Hindlimb muscle (tissue), 1 donor: Measurements from ENCODE around the gene PRR35. TPM values are rescaled to one million over a fixed set of nuclear protein-coding genes. Genes with fewer than 3 reads are reported as not detected.

Source experiments
- DNase-seq: peaks from one replicate; pipeline ENCODE4 v3.0.0-alpha.2; 2013
- polyA plus RNA-seq: library from polyadenylated mRNA; unstranded; fragments of 120-200 nt; gene quantifications from one replicate; pipeline ENCODE4 v1.2.1, GENCODE V29; 2013; ENCODE audit not compliant: insufficient read length

Gene PRR35
- polyA plus RNA-seq, result 0.14 TPM

DNA sequence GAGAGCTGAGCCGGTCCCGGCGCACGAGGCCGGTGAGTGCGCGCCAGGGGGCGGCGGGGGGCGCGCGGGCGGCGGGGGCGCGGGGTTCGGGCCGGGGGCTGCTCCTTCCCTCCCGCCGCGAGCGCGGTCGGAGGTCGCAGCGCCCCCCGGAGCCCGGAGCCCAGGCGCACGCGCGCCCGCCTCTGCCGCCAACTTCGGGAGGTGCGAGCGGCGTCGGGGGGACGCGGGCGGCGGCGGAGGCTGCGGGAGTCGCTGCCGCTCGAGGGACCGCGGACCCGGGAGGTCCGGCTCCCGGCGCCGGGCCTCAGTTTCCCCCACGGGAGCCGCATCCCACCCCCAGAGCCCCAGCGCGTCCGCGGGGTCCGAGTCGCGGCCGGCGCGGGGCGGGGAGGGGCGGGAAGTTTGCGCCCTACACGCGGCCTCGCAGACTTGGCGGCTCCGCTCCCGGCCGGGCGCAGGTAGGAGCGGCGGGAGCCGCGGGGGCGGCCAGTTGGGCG lies at the start of gene PRR35:
PRR35 (plus strand) TSS at position 191 of the 497 bp plus-strand sequence. CDS start 2,901 bp downstream, outside the sequence.
- no peak for DNase-seq

DNA sequence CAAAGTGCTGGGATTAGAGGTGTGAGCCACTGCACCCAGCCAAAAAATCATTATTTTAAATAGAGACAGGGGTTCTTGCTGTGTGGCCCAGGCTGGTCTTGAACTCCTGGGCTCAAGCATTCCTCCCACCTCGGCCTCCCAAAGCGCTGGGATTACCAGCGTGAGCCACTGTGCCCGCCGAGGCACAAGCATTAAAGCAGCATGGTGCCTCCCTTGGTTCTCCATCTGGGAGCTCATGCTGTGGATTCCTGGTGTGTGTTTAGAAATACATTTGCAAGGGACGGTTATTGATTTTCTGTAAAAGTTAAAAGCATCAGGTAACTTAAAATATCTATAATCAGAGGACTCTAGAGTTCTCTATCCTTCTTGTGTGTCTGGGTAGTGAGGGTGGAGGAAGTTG lies 47.4 kb upstream of the PRR35 start:
- DNase-seq, result no peak

- DNase-seq, result no peak
Observed at GRCh38 chr16:513950-514349, 46.2 kb upstream of the PRR35 start.

DNA sequence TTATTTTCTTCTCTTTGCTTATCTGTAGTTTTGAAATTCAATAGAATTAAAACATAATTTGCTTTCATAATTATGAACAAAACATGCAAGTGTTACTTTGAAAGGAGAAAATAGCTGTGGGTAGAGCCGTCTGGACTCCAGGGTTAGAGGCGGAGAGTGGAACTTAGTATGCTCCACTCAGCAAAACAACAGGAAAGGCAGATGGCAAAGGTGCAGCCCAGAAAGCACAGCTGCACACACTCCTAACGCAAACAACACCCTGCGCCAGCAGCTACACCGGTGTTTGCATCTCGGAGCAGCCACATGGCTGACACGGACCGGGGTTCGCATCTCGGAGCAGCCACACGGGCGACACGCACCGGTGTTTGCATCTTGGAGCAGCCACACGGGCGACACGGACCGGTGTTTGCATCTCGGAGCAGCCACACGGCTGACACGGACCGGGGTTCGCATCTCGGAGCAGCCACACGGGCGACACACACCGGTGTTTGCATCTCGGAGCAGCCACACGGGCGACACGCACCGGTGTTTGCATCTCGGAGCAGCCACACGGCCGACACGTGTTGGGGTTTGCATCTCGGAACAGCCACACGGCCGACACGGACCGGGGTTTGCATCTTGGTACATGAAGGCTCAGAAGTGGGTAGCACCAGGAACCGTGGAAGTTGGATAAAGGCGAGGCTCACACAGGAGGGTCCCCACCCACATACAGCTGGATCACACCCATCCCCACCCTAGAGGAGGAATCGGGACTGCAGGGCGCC lies 44.8 kb upstream of the PRR35 start:
- DNase-seq, result no peak

DNA sequence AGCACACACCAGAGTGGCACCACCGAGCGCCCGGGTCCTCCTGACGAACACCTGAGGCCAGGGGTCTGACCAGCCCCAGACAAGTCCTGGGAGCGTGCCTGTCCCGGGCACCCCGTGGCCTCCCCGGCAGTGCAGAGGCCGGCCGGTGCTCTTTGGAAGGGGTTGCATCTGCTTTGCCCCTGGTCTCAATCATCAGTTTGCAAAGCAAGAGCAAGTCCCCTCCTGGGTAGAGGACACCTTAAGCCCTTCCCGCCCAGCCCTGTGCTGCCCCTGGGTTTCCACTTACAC lies 44.3 kb upstream of the PRR35 start:
- DNase-seq, result no peak

GRCh38 chr16:516301-516700 lies 43.9 kb upstream of the PRR35 start:
- no peak for DNase-seq

GRCh38 chr16:518858-519257 lies 41.3 kb upstream of the PRR35 start:
- DNase-seq, result no peak

DNA sequence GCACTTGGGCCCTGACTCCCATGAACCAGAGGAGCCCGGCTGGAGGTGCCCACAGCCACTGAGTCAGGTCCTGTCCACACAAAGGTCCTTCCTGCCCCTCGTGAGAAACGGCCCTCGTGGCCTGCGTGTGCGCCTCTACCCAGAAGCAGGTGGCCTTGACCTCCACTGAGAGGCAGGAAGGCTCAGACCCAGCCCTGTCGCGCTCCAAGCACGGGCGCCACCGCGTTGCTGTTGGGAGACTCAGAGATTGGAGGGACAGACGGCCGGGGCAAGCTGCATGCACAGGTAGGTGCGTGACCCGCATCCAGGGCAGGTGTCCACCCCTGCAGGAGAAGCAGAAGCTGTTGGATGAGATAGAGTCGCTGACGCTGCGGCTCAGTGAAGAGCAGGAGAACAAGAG lies 40.8 kb upstream of the PRR35 start:
- no peak for DNase-seq

- no peak for DNase-seq
Observed at GRCh38 chr16:519841-520687, 40.1 kb upstream of the PRR35 start.

DNA sequence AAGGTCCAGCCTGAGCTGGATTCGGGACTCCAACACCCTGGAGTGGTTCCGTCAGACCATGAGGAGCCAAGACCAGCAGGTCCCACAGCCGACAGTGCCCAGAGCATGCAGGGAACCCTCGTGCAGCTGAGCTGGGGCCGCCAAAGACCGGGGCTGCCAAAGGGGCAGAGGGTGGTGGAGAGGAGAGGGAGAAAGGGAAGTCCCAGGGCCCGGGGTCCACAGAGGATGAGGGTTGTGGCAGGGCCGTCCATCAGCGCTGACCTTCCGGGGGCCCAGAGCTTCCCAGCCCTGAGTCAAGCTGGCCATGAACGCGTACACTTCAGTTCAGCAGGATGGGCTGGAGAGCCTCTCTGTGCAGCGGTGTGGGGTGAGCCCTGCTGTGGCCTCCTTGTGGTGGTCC lies 39.3 kb upstream of the PRR35 start:
- DNase-seq, result no peak

- DNase-seq, result no peak
Observed at GRCh38 chr16:521381-522210, 38.6 kb upstream of the PRR35 start.

GRCh38 chr16:522320-523096 lies 37.7 kb upstream of the PRR35 start:
- no peak for DNase-seq

GRCh38 chr16:523097-523741 lies 37.0 kb upstream of the PRR35 start:
- no peak for DNase-seq

DNA sequence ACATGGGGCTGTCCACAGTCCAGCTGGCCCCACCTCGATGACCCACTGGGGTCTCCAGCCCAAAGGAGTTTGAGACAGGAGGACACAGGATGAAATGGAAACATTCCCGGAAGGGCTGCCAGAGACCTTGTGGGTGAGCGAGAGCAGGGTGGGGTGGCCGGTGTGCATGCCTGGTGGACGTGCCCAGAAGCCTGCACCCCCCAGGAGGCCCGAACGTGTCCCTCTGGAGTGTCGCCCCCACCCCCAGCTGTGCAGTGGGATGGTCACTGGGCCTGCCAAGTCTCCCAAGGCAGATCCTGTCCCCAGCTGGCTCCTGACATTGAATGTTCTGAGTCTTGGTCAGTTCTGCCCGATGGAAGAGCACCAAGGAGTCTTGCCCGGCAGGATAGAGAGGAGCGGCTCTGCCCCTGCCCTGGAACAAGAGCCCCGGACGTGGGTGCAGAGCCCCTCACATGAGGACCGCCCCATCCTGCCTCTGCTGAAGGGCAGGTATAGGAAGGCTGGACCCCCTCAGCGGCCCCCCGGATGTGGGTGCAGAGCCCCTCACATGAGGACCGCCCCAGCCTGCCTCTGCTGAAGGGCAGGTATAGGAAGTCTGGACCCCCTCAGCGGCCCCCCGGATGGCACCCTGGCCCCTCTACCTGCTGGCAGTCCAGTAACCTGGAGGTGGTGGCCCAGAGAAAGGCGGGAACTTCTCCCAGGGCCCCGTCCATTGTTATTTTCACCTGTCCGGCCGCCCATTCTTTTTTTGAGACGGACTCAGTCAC lies 35.7 kb upstream of the PRR35 start:
- no peak for DNase-seq

DNA sequence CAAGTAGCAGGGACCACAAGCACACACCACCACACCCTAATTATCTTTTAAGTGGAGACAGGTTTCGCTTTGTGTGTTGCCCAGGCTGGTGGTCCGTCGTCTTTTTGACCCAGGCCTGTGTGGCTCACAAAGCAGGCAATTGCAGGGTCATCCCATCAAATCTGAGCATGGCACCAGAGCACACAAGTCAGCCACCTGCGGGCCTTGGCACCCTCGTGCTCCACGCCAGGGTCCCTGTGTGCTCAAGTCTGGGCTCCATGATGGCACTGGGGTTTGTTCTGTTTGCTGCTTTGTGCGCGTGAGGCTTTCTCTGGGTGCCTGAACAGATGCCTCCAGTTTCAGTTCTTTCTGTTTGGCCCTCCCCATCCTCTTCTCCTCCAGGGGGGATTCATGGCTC lies 35.1 kb upstream of the PRR35 start:
- no peak for DNase-seq

DNA sequence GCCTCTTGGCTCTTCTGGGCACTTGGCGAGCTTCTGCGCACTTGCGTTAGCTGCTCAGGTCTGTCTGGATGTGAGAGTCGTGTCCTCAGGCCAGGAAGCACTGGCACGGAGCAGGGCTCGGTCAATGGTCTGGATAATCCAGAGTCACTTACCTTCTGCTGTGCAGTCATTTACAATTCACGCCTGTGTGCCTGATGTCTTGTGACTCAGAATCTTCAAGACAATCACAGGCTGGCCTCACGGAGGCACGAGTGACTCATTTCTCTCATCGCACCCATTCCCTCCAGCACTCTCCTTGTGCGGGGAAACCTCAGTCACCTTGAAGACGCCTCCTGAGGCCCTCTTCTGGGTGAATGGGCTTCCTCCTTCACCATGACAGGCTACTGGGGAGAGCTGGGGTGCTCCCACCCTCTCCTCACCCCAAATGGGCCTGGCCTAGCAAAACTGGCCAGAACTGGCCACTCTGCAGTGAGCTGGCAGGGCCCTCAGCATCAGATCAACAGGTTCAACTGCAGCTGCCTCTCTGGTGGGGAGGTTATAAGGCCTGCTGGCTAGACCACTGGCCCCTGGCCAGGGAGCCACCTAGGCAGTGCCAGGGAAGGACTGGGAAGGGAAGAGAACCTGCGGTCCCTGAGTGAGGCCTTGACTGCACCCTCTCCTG lies 34.5 kb upstream of the PRR35 start:
- no peak for DNase-seq

DNA sequence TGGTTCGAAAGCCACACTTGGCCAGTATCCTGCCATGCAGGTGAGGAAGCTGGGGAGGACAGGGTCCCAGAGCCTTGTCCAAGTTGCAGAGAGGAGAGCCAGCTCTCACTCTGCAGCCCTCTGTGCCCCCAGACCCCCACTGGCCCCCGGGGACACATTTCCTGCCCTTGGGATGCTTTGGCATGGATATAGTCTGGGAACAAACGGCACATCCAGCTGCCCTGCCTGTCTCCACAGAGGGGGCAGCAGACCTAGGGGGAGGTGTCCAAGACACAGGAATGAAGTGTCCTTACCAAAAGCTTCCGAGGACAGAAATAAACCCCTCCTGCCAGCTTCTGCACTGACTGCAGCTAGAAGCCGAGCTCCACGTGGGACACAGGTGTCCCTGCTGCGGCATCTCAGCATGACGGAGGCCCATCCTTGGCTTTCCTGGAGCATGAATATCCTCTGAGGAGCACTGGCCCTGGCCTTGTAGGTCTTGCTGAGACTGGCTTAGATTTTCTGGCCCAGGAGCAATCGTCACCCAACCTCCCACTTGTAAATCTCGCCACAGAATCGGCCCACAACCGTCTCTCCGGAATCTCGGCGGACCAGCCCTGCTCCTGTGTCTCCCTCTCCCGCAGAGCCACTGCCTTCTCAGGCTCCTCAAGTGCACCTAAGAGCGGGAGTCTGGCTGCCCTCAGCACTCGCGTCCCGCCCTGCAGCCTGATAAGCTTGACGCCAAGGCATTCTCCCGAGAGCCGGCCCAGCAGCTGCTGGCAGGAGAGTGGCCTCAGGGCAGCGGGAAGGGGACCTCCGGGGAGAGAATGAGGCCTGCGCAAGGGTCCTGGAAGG lies 33.8 kb upstream of the PRR35 start:
- DNase-seq, result no peak

DNA sequence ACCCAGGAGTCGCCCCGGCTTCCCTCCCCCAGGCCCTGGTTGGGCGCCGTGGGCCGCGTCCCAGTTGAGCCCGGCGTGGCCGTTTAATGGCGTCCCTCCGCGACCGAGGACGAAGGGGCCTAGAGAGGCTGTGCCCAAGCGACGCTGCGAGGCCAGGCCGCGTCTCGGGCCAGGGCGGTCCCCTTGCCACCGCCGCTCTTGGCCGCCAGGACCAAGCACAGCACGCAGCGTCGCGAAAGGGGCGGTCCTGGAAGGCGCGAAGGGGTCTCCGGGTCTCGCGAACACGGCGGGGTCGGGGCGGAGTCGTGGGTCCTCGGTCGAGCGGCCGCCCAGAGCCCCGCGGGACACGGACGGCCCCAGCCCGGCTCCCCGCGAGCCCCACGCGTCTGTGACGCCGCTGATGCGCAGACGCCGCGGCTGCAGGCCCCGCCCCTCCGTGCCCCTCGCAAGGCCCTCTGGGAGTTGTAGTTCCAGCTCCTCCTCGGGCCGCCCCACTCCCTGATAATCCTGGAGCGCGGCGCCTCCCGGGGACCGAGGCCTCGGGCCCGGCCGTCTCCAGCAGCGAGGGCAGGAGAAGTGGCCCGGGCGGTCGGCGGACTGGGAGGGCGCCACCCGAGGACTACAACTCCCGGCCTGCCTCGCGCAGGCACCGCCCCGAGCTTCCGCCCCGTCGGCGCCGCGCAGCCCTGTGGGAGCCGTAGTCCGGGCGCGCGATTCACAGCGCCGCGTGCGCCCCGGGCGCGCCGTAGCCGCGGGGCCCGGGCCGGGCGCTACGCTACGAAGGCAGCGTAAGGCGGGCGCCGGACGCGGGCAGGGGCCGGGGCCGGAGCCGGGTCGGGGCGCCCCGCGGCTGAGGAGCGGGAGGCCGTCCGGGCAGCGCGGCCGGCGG lies 32.9 kb upstream of the PRR35 start, which contains the start of gene CAPN15:
CAPN15 (plus strand) TSS at position 698 of the 889 bp plus-strand sequence. CDS start 19,127 bp downstream, outside the sequence.
- DNase-seq, result peak; percentile 92
